Measurements from ENCODE around the gene PXDN. TPM values are rescaled to one million over a fixed set of nuclear protein-coding genes. Genes with fewer than 3 reads are reported as not detected.

The PXDN gene
- total RNA-seq, 4 donors from 2014 or later, result 9.0 to 46.2 (median 18.5) TPM

DNA sequence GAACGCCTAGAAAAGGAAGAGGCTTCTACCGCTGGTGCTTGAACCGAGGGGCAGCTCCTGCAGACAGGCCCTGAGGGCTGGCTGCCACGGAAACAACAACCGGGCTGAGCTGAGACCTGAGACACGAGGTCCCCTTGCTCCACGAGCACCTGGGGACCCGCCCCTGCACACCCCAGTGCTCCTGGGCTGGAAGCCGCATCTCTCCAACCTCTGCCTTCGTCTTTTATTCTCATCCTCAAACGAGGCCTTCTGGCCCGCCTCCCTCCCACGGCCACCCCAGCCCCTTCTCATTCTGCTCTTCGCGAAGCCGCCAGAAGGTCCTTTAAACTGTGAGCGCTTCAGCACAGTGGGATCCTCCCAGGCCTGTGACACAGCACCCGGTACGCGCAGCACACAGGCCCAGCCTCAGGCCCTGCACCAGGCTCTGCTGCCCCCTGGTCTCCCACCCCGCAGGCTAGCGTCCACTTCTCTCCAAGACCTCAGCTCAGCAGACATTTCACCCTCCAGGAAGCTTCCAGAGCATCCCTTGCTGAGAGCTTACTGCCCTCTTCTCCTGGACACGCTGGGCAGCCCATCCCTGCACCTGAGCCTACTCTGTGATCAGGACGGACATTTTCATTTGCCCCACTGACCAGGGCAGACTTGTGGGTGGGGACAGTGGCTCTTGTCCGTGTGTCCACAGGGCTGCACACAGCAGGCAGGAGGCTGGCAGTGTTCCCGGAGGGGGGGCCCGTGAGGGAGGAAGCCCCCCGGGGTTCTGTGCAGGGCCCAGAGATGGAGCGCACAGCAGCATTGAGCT is 149.7 kb downstream of the PXDN start:
- 84% methylated on average over 29 of the region's 29 CpGs; no CpG with 5 or more reads in 1 of the 2 donors for WGBS, 2 donors (ENCODE audit: low coverage in 1 of 2)
- no peaks in the 10 kb centered on the region for H3K9me3 ChIP-seq
- H3K27me3 ChIP-seq, result no peaks in the 10 kb centered on the region
- intact Hi-C loops (cut with DNase I; ENCODE audit: low total_unique reads) (no loop called here), in situ Hi-C loops (cut with MboI; ENCODE audit: low pct_ligation_motif_present in 1 of 4, low pct_unique_long_range_greater_than_20kb in 1 of 4, low sequenced_read_pairs in 3 of 4) (loop anchor here (10.0 to 25.0 kb wide), 3 partner anchors 143 to 168 kb away; partner anchors contain the start of gene PXDN (in 3 of the 4))
- no peak overlapping the region for H3K4me3 ChIP-seq
- peak overlapping the region in 3 of 4 donors; percentile 7 to 38 (median 31) for H3K27ac ChIP-seq
- no peaks in the 10 kb centered on the region for H3K36me3 ChIP-seq
- TF ChIP-seq, protein P1, sequence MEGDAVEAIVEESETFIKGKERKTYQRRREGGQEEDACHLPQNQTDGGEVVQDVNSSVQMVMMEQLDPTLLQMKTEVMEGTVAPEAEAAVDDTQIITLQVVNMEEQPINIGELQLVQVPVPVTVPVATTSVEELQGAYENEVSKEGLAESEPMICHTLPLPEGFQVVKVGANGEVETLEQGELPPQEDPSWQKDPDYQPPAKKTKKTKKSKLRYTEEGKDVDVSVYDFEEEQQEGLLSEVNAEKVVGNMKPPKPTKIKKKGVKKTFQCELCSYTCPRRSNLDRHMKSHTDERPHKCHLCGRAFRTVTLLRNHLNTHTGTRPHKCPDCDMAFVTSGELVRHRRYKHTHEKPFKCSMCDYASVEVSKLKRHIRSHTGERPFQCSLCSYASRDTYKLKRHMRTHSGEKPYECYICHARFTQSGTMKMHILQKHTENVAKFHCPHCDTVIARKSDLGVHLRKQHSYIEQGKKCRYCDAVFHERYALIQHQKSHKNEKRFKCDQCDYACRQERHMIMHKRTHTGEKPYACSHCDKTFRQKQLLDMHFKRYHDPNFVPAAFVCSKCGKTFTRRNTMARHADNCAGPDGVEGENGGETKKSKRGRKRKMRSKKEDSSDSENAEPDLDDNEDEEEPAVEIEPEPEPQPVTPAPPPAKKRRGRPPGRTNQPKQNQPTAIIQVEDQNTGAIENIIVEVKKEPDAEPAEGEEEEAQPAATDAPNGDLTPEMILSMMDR (IDR thresholded peaks at IDR 0.05), result no peak
- TF ChIP-seq POLR2A (IDR thresholded peaks at IDR 0.05), result no peak
- TF ChIP-seq EP300 (IDR thresholded peaks at IDR 0.05; ENCODE audit: low read depth), result no peak
- no peak for TF ChIP-seq POLR2AphosphoS5 (IDR thresholded peaks at IDR 0.05)
- no peak for DNase-seq
- peaks cover 0 to 15% (median 9%) of the 10 kb centered on the region in 4 donors for H3K4me1 ChIP-seq

- no peak for DNase-seq
- no peaks in the 10 kb centered on the region for H3K27me3 ChIP-seq
- in situ Hi-C loops (cut with MboI; ENCODE audit: low pct_ligation_motif_present in 1 of 4, low pct_unique_long_range_greater_than_20kb in 1 of 4, low sequenced_read_pairs in 3 of 4), result loop anchor here (10.0 to 25.0 kb wide), 3 partner anchors 143 to 168 kb away; partner anchors contain the start of gene PXDN (in 3 of the 4)
- no peaks in the 10 kb centered on the region for H3K36me3 ChIP-seq
- H3K9me3 ChIP-seq, result no peaks in the 10 kb centered on the region
- peaks cover 0 to 15% (median 9%) of the 10 kb centered on the region in 4 donors for H3K4me1 ChIP-seq
- intact Hi-C loops (cut with DNase I; ENCODE audit: low total_unique reads), result no loop called here
- H3K27ac ChIP-seq, result peak overlapping the region in 3 of 4 donors; percentile 7 to 38 (median 31)
- 59% methylated on average over 6 of the region's 6 CpGs; no CpG with 5 or more reads in 1 of the 2 donors for WGBS, 2 donors (ENCODE audit: low coverage in 1 of 2)
- TF ChIP-seq POLR2AphosphoS5 (IDR thresholded peaks at IDR 0.05), result no peak
- TF ChIP-seq, protein P1 (IDR thresholded peaks at IDR 0.05), result no peak
- no peak overlapping the region for H3K4me3 ChIP-seq
These were observed 150.3 kb downstream of the PXDN start for GRCh38 chr2:1594123-1594372.

DNA sequence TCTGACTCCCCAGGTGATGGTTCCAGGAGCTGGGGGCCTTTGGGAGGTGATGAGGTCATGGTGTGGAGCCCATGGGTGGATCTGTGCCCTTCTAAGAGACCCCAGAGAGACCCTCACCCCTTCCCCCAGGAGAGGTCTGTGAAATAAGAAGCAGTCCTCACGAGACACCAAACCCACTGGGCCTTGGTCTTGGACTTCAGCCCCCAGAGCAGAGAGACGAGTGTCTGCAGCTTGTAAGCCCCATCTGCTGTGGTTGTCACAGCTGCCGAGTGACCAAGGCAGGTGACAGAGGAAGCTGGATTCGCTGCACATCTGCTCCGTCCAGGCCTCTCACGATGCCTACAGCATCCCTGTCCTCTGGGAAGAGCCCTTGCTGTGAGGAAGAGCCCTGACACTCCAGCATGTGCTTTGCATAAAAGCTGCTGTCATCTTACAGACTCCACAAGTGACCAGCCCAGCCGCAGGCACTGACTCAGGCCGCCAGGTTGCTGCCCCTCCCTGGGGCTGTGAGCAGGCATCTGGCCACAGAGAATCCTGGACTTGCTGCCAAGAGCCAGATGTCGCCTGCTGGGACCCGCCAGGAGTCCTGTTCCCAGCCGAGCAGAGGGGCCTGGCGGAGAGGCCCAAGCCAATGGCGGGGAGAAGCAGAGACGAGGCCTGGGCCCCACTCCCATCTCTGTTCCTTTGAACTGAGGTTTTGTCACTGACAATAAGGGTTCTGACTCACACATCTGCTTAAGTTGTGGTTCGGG is 150.8 kb downstream of the PXDN start:
- 68% methylated on average over 15 of the region's 15 CpGs; no CpG with 5 or more reads in 1 of the 2 donors for WGBS, 2 donors (ENCODE audit: low coverage in 1 of 2)
- intact Hi-C loops (cut with DNase I; ENCODE audit: low total_unique reads), result no loop called here
- DNase-seq, result no peak
- no peaks in the 10 kb centered on the region for H3K27me3 ChIP-seq
- peak overlapping the region; percentile 7 to 38 (median 29) for H3K27ac ChIP-seq
- in situ Hi-C loops (cut with MboI; ENCODE audit: low pct_ligation_motif_present in 1 of 4, low pct_unique_long_range_greater_than_20kb in 1 of 4, low sequenced_read_pairs in 3 of 4), result loop anchor here (10.0 to 25.0 kb wide), 3 partner anchors 144 to 169 kb away; partner anchors contain the start of gene PXDN (in 3 of the 4)
- TF ChIP-seq, protein P1 (IDR thresholded peaks at IDR 0.05), result peak in 1 of 5 experiments; percentile 12
- TF ChIP-seq POLR2AphosphoS5 (IDR thresholded peaks at IDR 0.05), result no peak
- H3K9me3 ChIP-seq, result no peaks in the 10 kb centered on the region
- peaks cover 0 to 15% (median 9%) of the 10 kb centered on the region in 4 donors for H3K4me1 ChIP-seq
- H3K36me3 ChIP-seq, result no peaks in the 10 kb centered on the region
- no peak overlapping the region for H3K4me3 ChIP-seq
